SK-N-SH (cell line): Measurements from ENCODE around the gene PLD1. TPM values are rescaled to one million over a fixed set of nuclear protein-coding genes. Genes with fewer than 3 reads are reported as not detected.

ENCODE experiments used
- CTCF ChIA-PET: fragments of 300-600, 350-600 bp; formaldehyde crosslinking; extraction: SDS; loops from one replicate; lab custom pipeline; 2021; lab: Yijun Ruan, JAX
- POLR2A ChIA-PET: fragments of 350-600 bp; sonication (Branson Sonifier 250); formaldehyde crosslinking; extraction: SDS; loops from one replicate; lab custom pipeline; 2020; ENCODE audit warnings: antibody characterized with exemption, inconsistent platforms; lab: Yijun Ruan, JAX
- DNase-seq: peaks from one replicate; pipeline ENCODE4 v3.0.0; 2012
- H2AFZ ChIP-seq: fragments of 200-600 bp; sonication (generic); 2 replicates; pipeline ENCODE4 v1.8.1; 2016; ENCODE audit warnings: antibody characterized with exemption, mild to moderate bottlenecking, low read depth
- H3F3A ChIP-seq: fragments of 200-600 bp; sonication (generic); replicated peaks from 2 replicates; pipeline ENCODE3; 2016; ENCODE audit warnings: antibody characterized with exemption, mild to moderate bottlenecking; ENCODE audit not compliant: insufficient read depth
- H3K27ac ChIP-seq, 2 experiments: fragments of 200-500 bp in 1 of 2; fragments of 200-600 bp in 1 of 2; sonication (Bioruptor generic) in 1 of 2; sonication (generic), shearing (Covaris generic) in 1 of 2; 2 replicates each; pipeline versions ENCODE4 v1.5.1 to v1.6.1; 2014 to 2016; ENCODE audit warnings: low read depth in 2 of 2, inconsistent platforms in 1 of 2, low read length in 1 of 2, mild to moderate bottlenecking in 1 of 2, mixed read lengths in 1 of 2
- H3K27me3 ChIP-seq: fragments of 200-600 bp; sonication (generic), shearing (Covaris generic); 2 replicates; pipeline ENCODE4 v1.6.1; 2016; ENCODE audit warnings: mixed run types; ENCODE audit not compliant: insufficient read depth
- H3K36me3 ChIP-seq, 2 experiments: fragments of 200-500 bp in 1 of 2; fragments of 200-600 bp in 1 of 2; sonication (Bioruptor generic) in 1 of 2; sonication (generic) in 1 of 2; replicated peaks in 1 of 2; 2 replicates each; pipeline versions ENCODE3 to v1.5.1; 2014 to 2016; ENCODE audit warnings: low read length in 1 of 2, mild to moderate bottlenecking in 1 of 2; ENCODE audit not compliant: insufficient read depth in 2 of 2, control insufficient read depth in 1 of 2
- H3K4me1 ChIP-seq, 2 experiments: fragments of 200-500 bp in 1 of 2; fragments of 200-600 bp in 1 of 2; sonication (Bioruptor generic) in 1 of 2; sonication (generic), shearing (Covaris generic) in 1 of 2; 2 replicates each; pipeline versions ENCODE4 v1.5.1 to v1.6.1; 2014 to 2016; ENCODE audit warnings: low read depth in 1 of 2, low read length in 1 of 2, mixed run types in 1 of 2; ENCODE audit not compliant: insufficient read depth in 2 of 2, control insufficient read depth in 1 of 2
- H3K4me2 ChIP-seq: fragments of 200-600 bp; sonication (generic), shearing (Covaris generic); 2 replicates; pipeline ENCODE4 v1.6.1; 2017; ENCODE audit warnings: mixed run types
- H3K4me3 ChIP-seq, 2 experiments: fragments of 200-500 bp in 1 of 2; fragments of 200-600 bp in 1 of 2; sonication (Bioruptor generic) in 1 of 2; sonication (generic), shearing (Covaris generic) in 1 of 2; 2 replicates each; pipeline versions ENCODE4 v1.5.1 to v1.8.1; 2014 to 2016; ENCODE audit warnings: low read depth in 2 of 2, inconsistent platforms in 1 of 2, low read length in 1 of 2, mild to moderate bottlenecking in 1 of 2, mixed read lengths in 1 of 2, moderate library complexity in 1 of 2
- H3K79me2 ChIP-seq: fragments of 200-600 bp; sonication (generic); 2 replicates; pipeline ENCODE4 v1.8.1; 2017; ENCODE audit warnings: mild to moderate bottlenecking; ENCODE audit not compliant: insufficient read depth
- H3K9ac ChIP-seq: fragments of 200-600 bp; sonication (generic); 2 replicates; pipeline ENCODE4 v1.6.1; 2017; ENCODE audit warnings: mixed run types
- H3K9me2 ChIP-seq: fragments of 200-600 bp; sonication (generic); 2 replicates; pipeline ENCODE4 v1.6.1; 2017; ENCODE audit warnings: mixed run types
- H3K9me3 ChIP-seq: fragments of 200-600 bp; sonication (generic); 2 replicates; pipeline ENCODE4 v1.6.1; 2017; ENCODE audit warnings: mixed run types, mild to moderate bottlenecking, moderate library complexity
- H4K20me1 ChIP-seq: fragments of 200-600 bp; sonication (generic); 2 replicates; pipeline ENCODE4 v1.6.1; 2017; ENCODE audit warnings: mild to moderate bottlenecking, mixed run types; ENCODE audit not compliant: insufficient read depth
- EZH2phosphoT487 ChIP-seq: fragments of 200-600 bp; sonication (generic); IDR thresholded peaks from 2 replicates; pipeline ENCODE4 v1.6.1; 2017; ENCODE audit warnings: low read depth, mixed run types, mild to moderate bottlenecking, antibody characterized with exemption, moderate library complexity, borderline replicate concordance
- FOSL2 ChIP-seq: IDR thresholded peaks from 2 replicates; pipeline ENCODE4 v1.4.0; 2012; ENCODE audit warnings: low read depth, mild to moderate bottlenecking, moderate library complexity, borderline replicate concordance
- MXI1 ChIP-seq: IDR thresholded peaks from 2 replicates; pipeline ENCODE4 v1.6.1; 2012; ENCODE audit warnings: mild to moderate bottlenecking, low read depth, low read length, improper control_type of control experiment
- NRF1 ChIP-seq: IDR thresholded peaks from 2 replicates; pipeline ENCODE4 v1.6.1; 2012; ENCODE audit warnings: low read depth, mild to moderate bottlenecking, low read length
- RCOR1 ChIP-seq: fragments of 150-350 bp; IDR thresholded peaks from 2 replicates; pipeline ENCODE4 v1.6.1; 2017; ENCODE audit warnings: antibody characterized with exemption, low read length
- WGBS: methylation state at CpG from one replicate; pipeline ENCODE4 v1.1.6; 2017; ENCODE audit warnings: low lambda C conversion rate; 5-methylcytosine and 5-hydroxymethylcytosine counted together
- polyA plus RNA-seq, 3 experiments: library from polyadenylated mRNA; depleted of rRNA; stranded (reverse); fragments of >200 nt; gene quantifications; 2 replicates each; pipeline ENCODE4 v1.2.3, GENCODE V29; 2012
- TF ChIP-seq, protein P1 (sequence below): fragments of 150-350 bp; IDR thresholded peaks from 2 replicates; pipeline ENCODE4 v1.6.1; 2016; ENCODE audit warnings: mild to moderate bottlenecking, low read depth, low read length
- TF ChIP-seq, protein P2 (sequence below): fragments of 150-350 bp; IDR thresholded peaks from 2 replicates; pipeline ENCODE4 v1.6.1; 2017; ENCODE audit warnings: antibody characterized with exemption, low read length, low read depth, borderline replicate concordance
- TF ChIP-seq, protein P3 (sequence below): IDR thresholded peaks from 2 replicates; pipeline ENCODE4; 2012

Gene PLD1
- polyA plus RNA-seq, 1 of the 3 experiments (the other 2 are of a cell fraction) = 6.2 TPM

DNA sequence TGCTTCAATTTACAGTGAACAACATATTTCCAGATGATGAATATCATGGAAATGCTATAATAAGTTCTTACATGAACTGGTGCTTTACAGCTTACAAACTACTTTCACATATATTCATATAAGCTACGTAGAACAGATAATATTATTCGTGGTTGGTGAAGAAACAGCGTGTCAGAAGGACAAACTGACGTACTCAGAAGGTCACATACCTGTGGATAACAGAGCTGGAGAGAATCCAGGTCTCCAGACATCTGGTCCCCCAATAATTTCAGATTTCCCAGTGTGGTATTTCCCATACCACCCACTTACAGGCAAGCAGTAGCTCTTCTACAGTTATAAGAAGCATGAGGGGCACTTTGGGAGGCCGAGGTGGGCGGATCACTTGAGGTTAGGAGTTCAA lies 156.6 kb downstream of the PLD1 start:
- CTCF ChIA-PET = interaction anchor here (1.0 to 1.6 kb wide), 2 partner anchors 118 to 687 kb away, joined by 3 to 9 read pairs; no protein-coding TSS in a partner anchor
- WGBS = 85% methylated on average over 6 of the region's 6 CpGs
- Histone ChIP-seq H3K27me3 (no peaks in the 10 kb centered on the region), H2AFZ (no peak overlapping the region), H4K20me1 (no peaks in the 10 kb centered on the region), H3K9ac (no peak overlapping the region), H3K4me2 (no peak overlapping the region), H3K4me3 (no peak overlapping the region), H3F3A (no peaks in the 10 kb centered on the region), H3K79me2 (no peaks in the 10 kb centered on the region), H3K9me3 (no peaks in the 10 kb centered on the region), H3K4me1 (peaks cover 0 to 4% of the 10 kb centered on the region in 2 experiments; a peak in 1 of 4 replicates), H3K36me3 (peaks cover 0 to 6% of the 10 kb centered on the region in 2 experiments), H3K9me2 (no peaks in the 10 kb centered on the region), H3K27ac (no peak overlapping the region)
- POLR2A ChIA-PET = no interaction called here
- DNase-seq = no peak
- TF ChIP-seq, protein P1, sequence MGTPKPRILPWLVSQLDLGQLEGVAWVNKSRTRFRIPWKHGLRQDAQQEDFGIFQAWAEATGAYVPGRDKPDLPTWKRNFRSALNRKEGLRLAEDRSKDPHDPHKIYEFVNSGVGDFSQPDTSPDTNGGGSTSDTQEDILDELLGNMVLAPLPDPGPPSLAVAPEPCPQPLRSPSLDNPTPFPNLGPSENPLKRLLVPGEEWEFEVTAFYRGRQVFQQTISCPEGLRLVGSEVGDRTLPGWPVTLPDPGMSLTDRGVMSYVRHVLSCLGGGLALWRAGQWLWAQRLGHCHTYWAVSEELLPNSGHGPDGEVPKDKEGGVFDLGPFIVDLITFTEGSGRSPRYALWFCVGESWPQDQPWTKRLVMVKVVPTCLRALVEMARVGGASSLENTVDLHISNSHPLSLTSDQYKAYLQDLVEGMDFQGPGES = no peak
- TF ChIP-seq MXI1 = no peak
- TF ChIP-seq EZH2phosphoT487 = no peak
- TF ChIP-seq, protein P2, sequence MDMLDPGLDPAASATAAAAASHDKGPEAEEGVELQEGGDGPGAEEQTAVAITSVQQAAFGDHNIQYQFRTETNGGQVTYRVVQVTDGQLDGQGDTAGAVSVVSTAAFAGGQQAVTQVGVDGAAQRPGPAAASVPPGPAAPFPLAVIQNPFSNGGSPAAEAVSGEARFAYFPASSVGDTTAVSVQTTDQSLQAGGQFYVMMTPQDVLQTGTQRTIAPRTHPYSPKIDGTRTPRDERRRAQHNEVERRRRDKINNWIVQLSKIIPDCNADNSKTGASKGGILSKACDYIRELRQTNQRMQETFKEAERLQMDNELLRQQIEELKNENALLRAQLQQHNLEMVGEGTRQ = no peak
- TF ChIP-seq FOSL2 = no peak
- TF ChIP-seq, protein P3, sequence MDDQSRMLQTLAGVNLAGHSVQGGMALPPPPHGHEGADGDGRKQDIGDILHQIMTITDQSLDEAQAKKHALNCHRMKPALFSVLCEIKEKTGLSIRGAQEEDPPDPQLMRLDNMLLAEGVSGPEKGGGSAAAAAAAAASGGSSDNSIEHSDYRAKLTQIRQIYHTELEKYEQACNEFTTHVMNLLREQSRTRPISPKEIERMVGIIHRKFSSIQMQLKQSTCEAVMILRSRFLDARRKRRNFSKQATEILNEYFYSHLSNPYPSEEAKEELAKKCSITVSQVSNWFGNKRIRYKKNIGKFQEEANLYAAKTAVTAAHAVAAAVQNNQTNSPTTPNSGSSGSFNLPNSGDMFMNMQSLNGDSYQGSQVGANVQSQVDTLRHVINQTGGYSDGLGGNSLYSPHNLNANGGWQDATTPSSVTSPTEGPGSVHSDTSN = no peak
- no peak for TF ChIP-seq NRF1

DNA sequence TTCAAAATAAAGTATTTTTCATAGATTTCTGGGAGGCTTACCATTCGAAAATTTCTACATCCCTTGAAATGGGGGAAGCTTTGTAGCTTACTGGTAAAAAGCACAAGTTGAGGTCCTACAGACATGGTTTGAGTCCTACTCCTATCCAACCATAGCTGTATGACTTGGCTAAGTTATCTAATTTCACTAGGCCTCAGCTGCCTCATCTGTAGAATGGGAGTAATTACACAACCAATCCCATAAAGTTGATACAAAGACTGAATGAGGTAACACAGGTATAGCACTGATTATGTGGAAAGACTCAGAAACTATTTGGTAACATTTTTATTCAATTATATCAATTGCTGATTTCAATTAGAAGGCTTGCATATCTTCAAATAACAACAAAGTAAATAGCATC lies 157.4 kb downstream of the PLD1 start:
- WGBS = 90% methylated on average over 1 of the region's 1 CpG
- POLR2A ChIA-PET = no interaction called here

More for the DNA sequence above, 157.4 kb downstream of the PLD1 start:
- Histone ChIP-seq H3K4me3 (no peak overlapping the region), H3K9me2 (no peaks in the 10 kb centered on the region), H3K4me1 (peaks cover 0 to 4% of the 10 kb centered on the region in 2 experiments; a peak in 1 of 4 replicates), H4K20me1 (no peaks in the 10 kb centered on the region), H3K27ac (no peak overlapping the region), H3K9ac (no peak overlapping the region), H2AFZ (no peak overlapping the region), H3K4me2 (no peak overlapping the region), H3K27me3 (no peaks in the 10 kb centered on the region), H3K36me3 (peaks cover 0 to 6% of the 10 kb centered on the region in 2 experiments), H3K9me3 (no peaks in the 10 kb centered on the region), H3K79me2 (no peaks in the 10 kb centered on the region), H3F3A (no peaks in the 10 kb centered on the region)
- CTCF ChIA-PET = interaction anchor here (1.0 to 1.6 kb wide), 2 partner anchors 119 to 688 kb away, joined by 3 to 9 read pairs; no protein-coding TSS in a partner anchor
- TF ChIP-seq MXI1 = no peak
- no peak for TF ChIP-seq RCOR1
- DNase-seq = no peak
